Measurements from ENCODE around the gene RNF169. TPM values are rescaled to one million over a fixed set of nuclear protein-coding genes. Genes with fewer than 3 reads are reported as not detected.

Gene RNF169
- total and polyA plus RNA-seq, 2 of the 8 experiments (the other 6 are each of a cell fraction or from before 2014, with no cell fraction given): 3.6 to 12.5 TPM

- H4K8ac ChIP-seq (ENCODE audit: extremely low read depth, insufficient read depth, low read length): no peak overlapping the region
- no peak overlapping the region for H2BK15ac ChIP-seq (ENCODE audit: low read length)
- H2BK5ac ChIP-seq (ENCODE audit: low read depth, low read length): no peak overlapping the region
- no peak overlapping the region for H3K23ac ChIP-seq (ENCODE audit: insufficient read length)
- H3K79me2 ChIP-seq (ENCODE audit: control insufficient read depth in 1 of 2, insufficient read depth in 2 of 2, low read length in 2 of 2): peaks cover 0 to 30% of the 10 kb centered on the region in 2 experiments; a peak in 2 of 4 replicates
- no peak overlapping the region for H3K18ac ChIP-seq (ENCODE audit: extremely low read depth, low read length)
- no peak overlapping the region for H4K5ac ChIP-seq (ENCODE audit: insufficient read length, low read depth, low read length)
- H2BK12ac ChIP-seq (ENCODE audit: low read depth, low read length): no peak overlapping the region
- no peak overlapping the region for H4K91ac ChIP-seq (replicated peaks; ENCODE audit: insufficient read length, low read length)
- no peak overlapping the region for H2AFZ ChIP-seq (ENCODE audit: low read length)
- no peak overlapping the region for H3K4ac ChIP-seq (replicated peaks; ENCODE audit: insufficient read length, low read depth, low read length)
- H3K4me3 ChIP-seq (ENCODE audit: extremely low read depth in 1 of 4, insufficient read depth in 2 of 4, low read depth in 3 of 4, low read length in 4 of 4): no peak overlapping the region
- no peak overlapping the region for H3K9ac ChIP-seq (replicated peaks in 1 of 4; ENCODE audit: extremely low read depth in 1 of 4, low read depth in 3 of 4, low read length in 3 of 4)
- no peak for FAIRE-seq
- CTCF ChIA-PET (ENCODE audit: partially characterized antibody): interaction anchor here (0.9 kb wide), 1 partner anchor 264 kb away, joined by 3 read pairs; no protein-coding TSS in a partner anchor
- H3K23me2 ChIP-seq (ENCODE audit: low read depth, low read length): no peaks in the 10 kb centered on the region
- no peaks in the 10 kb centered on the region for H3K27me3 ChIP-seq (replicated peaks in 1 of 4; ENCODE audit: control insufficient read depth in 3 of 4, extremely low read depth in 1 of 4, insufficient read depth in 3 of 4, low read length in 3 of 4)
- no peaks in the 10 kb centered on the region for H3K9me3 ChIP-seq (ENCODE audit: insufficient read depth in 2 of 2, low read depth in 1 of 2, low read length in 1 of 2)
- no peak overlapping the region for H3K56ac ChIP-seq (replicated peaks; ENCODE audit: insufficient read length, low read depth, low read length)
- H4K20me1 ChIP-seq (replicated peaks in 1 of 2; ENCODE audit: control insufficient read depth in 1 of 2, insufficient read depth in 2 of 2, low read length in 2 of 2): peaks cover 0 to 3% of the 10 kb centered on the region in 2 experiments
- POLR2A ChIA-PET (ENCODE audit: partially characterized antibody): interaction anchor here (0.6 kb wide), 1 partner anchor 892 kb away, joined by 3 read pairs; no protein-coding TSS in a partner anchor
- no peak for TF ChIP-seq POLR2A (IDR thresholded peaks at IDR 0.05; ENCODE audit: control extremely low read depth in 1 of 2, low read depth in 2 of 2, low read length in 2 of 2)
- TF ChIP-seq, protein P1, sequence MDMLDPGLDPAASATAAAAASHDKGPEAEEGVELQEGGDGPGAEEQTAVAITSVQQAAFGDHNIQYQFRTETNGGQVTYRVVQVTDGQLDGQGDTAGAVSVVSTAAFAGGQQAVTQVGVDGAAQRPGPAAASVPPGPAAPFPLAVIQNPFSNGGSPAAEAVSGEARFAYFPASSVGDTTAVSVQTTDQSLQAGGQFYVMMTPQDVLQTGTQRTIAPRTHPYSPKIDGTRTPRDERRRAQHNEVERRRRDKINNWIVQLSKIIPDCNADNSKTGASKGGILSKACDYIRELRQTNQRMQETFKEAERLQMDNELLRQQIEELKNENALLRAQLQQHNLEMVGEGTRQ (IDR thresholded peaks at IDR 0.05; ENCODE audit: low read length): no peak
- no peak for TF ChIP-seq E2F6 (IDR thresholded peaks at IDR 0.05)
- H3K79me1 ChIP-seq (ENCODE audit: low read depth, low read length): peaks cover 1% of the 10 kb centered on the region; the same call in 1 of the 2 replicates
- no peak overlapping the region for H2BK20ac ChIP-seq (ENCODE audit: low read length)
- no peak overlapping the region for H2AK5ac ChIP-seq (ENCODE audit: low read depth, low read length)
- H3K27ac ChIP-seq (ENCODE audit: low read depth, low read length): no peak overlapping the region
- H3K14ac ChIP-seq (ENCODE audit: insufficient read length): no peak overlapping the region
- no peak for DNase-seq (ENCODE audit: low read depth in 1 of 2, low spot score in 2 of 2)
- no peak overlapping the region for H2BK120ac ChIP-seq (replicated peaks; ENCODE audit: low read depth, low read length)
- no peaks in the 10 kb centered on the region; a peak in 1 of 7 replicates for H3K4me1 ChIP-seq (replicated peaks in 1 of 4; ENCODE audit: control insufficient read depth in 3 of 4, insufficient read depth in 4 of 4, low read length in 3 of 4)
- H3K4me2 ChIP-seq (ENCODE audit: insufficient read depth in 1 of 2, low read depth in 2 of 2, low read length in 2 of 2): no peak overlapping the region
- no peaks in the 10 kb centered on the region for H3K36me3 ChIP-seq (ENCODE audit: control insufficient read depth in 2 of 4, insufficient read depth in 4 of 4, low read length in 3 of 4)
These were observed 24.8 kb downstream of the RNF169 start for GRCh38 chr11:74773476-74773875.

All from H1 (cell line).